K562 (cell line): Measurements from ENCODE around the gene HEXIM2. TPM values are rescaled to one million over a fixed set of nuclear protein-coding genes. Genes with fewer than 3 reads are reported as not detected.
A peak's percentile ranks its signal among the peaks of the same experiment; 100 is the strongest.

ENCODE experiments used
- CBX5 ChIP-seq: IDR thresholded peaks from 2 replicates; pipeline ENCODE4 v1.6.1; 2014; ENCODE audit warnings: low read depth, borderline replicate concordance
- ETV5 ChIP-seq: sonication (generic); formaldehyde crosslinking; IDR thresholded peaks from 2 replicates; pipeline ENCODE4 v1.4.0; 2020; ENCODE audit warnings: low read depth, mild to moderate bottlenecking, missing genetic modification reagents
- IFI16 ChIP-seq: fragments of 250-450 bp; sonication (Bioruptor Pico); IDR thresholded peaks from 2 replicates; pipeline ENCODE4 v2.1.2; 2022; ENCODE audit warnings: mild to moderate bottlenecking, inconsistent platforms
- IRF2 ChIP-seq: sonication (generic); formaldehyde crosslinking; IDR thresholded peaks from 2 replicates; pipeline ENCODE4 v1.8.1; 2022; ENCODE audit warnings: mild to moderate bottlenecking, missing genetic modification reagents
- MAFG ChIP-seq: fragments of 450-650 bp; conservative IDR thresholded peaks from 2 replicates; pipeline ENCODE4 v1.6.1; 2016; ENCODE audit warnings: missing genetic modification characterization, missing compliant biosample characterization
- POLR2A ChIP-seq: fragments of 450-650 bp; conservative IDR thresholded peaks from 2 replicates; pipeline ENCODE4 v1.6.1; 2016
- POLR2B ChIP-seq: fragments of 450-650 bp; IDR thresholded peaks from 2 replicates; pipeline ENCODE4 v1.6.1; 2018; ENCODE audit warnings: low read depth; ENCODE audit not compliant: partially characterized antibody
- POLR2H ChIP-seq: IDR thresholded peaks from 2 replicates; pipeline ENCODE4 v1.6.1; 2016; ENCODE audit warnings: missing genetic modification characterization, low read depth, mild to moderate bottlenecking, control low read depth, missing compliant biosample characterization, moderate library complexity
- PYGO2 ChIP-seq: fragments of 450-650 bp; IDR thresholded peaks from 2 replicates; pipeline ENCODE4 v1.6.1; 2016; ENCODE audit warnings: mild to moderate bottlenecking, missing genetic modification characterization, moderate library complexity, missing compliant biosample characterization
- RB1 ChIP-seq: fragments of 450-650 bp; IDR thresholded peaks from 2 replicates; pipeline ENCODE4 v1.6.1; 2017; ENCODE audit warnings: low read depth, mild to moderate bottlenecking
- RBM34 ChIP-seq: fragments of 200-400 bp; formaldehyde crosslinking; IDR thresholded peaks from 2 replicates; pipeline ENCODE4 v1.6.1; 2018; ENCODE audit warnings: low read length, borderline replicate concordance; ENCODE audit not compliant: insufficient read depth
- SMARCE1 ChIP-seq: fragments of 450-650 bp; IDR thresholded peaks from 2 replicates; pipeline ENCODE4 v1.7.1; 2016; ENCODE audit warnings: mild to moderate bottlenecking
- WHSC1 ChIP-seq: IDR thresholded peaks from one replicate; pipeline ENCODE4 v1.6.1; 2012; ENCODE audit warnings: low read length, control low read depth, inconsistent platforms
- ZNF197 ChIP-seq: fragments of 200-800 bp; sonication (Bioruptor generic); IDR thresholded peaks from 2 replicates; pipeline ENCODE4 v1.6.1; 2016; ENCODE audit warnings: low read depth, missing genetic modification characterization, missing compliant biosample characterization
- ZNF354B ChIP-seq: fragments of 250-450 bp; sonication (Bioruptor Pico); IDR thresholded peaks from 2 replicates; pipeline ENCODE4 v1.4.0; 2020
- polyA plus RNA-seq, 8 experiments: library from polyadenylated mRNA; depleted of rRNA in 4 of 8; stranded (reverse) in 5 of 8; unstranded in 3 of 8; fragments of >200 nt; fragmentation: Nextera tagmentation in 2 of 8; fragmentation: Illumina TruSeq in 1 of 8; extraction: Ambion mirVana in 2 of 8; extraction: Trizol in 1 of 8; gene quantifications; 2 replicates each; pipeline versions ENCODE4 v1.2.1 to v1.2.3, GENCODE V29; 2011 to 2014; ENCODE audit warnings: inconsistent platforms in 1 of 8, missing spikeins in 1 of 8
- total RNA-seq, 7 experiments: library from RNA; depleted of rRNA in 6 of 7; stranded (reverse); fragments of >200 nt in 6 of 7; fragmentation: Illumina TruSeq in 2 of 7; extraction: Trizol in 2 of 7; gene quantifications; 2 replicates each; pipeline versions ENCODE4 v1.2.1 to v1.2.3, GENCODE V29; 2011 to 2021; ENCODE audit warnings: low replicate concordance in 1 of 7
- TF ChIP-seq, protein P1 (sequence below): fragments of 250-450 bp; sonication (Bioruptor Pico); IDR thresholded peaks from 2 replicates; pipeline ENCODE4 v1.5.0; 2021; ENCODE audit warnings: mild to moderate bottlenecking, moderate library complexity
- TF ChIP-seq, protein P2 (sequence below): fragments of 450-650 bp; formaldehyde crosslinking; IDR thresholded peaks from 2 replicates; pipeline ENCODE4 v1.4.0; 2022; ENCODE audit warnings: missing genetic modification characterization
- TF ChIP-seq, protein P3 (sequence below): fragments of 450-650 bp; formaldehyde crosslinking; IDR thresholded peaks from 2 replicates; pipeline ENCODE4 v1.4.0; 2020; ENCODE audit warnings: mild to moderate bottlenecking, mixed read lengths
- TF ChIP-seq, protein P4 (sequence below): fragments of 450-650 bp; IDR thresholded peaks from 2 replicates; pipeline ENCODE4 v1.6.1; 2016; ENCODE audit warnings: low read depth, mild to moderate bottlenecking, moderate library complexity
- TF ChIP-seq, protein P5 (sequence below): fragments of 250-450 bp; sonication (Bioruptor Pico); IDR thresholded peaks from 2 replicates; pipeline ENCODE4 v1.6.1; 2021; ENCODE audit warnings: mild to moderate bottlenecking

Gene HEXIM2
- total and polyA plus RNA-seq, 9 of the 15 experiments (the other 6 are each of a cell fraction or from before 2014, with no cell fraction given), result 0.69 to 3.4 (median 1.1) TPM; not detected in 2

DNA sequence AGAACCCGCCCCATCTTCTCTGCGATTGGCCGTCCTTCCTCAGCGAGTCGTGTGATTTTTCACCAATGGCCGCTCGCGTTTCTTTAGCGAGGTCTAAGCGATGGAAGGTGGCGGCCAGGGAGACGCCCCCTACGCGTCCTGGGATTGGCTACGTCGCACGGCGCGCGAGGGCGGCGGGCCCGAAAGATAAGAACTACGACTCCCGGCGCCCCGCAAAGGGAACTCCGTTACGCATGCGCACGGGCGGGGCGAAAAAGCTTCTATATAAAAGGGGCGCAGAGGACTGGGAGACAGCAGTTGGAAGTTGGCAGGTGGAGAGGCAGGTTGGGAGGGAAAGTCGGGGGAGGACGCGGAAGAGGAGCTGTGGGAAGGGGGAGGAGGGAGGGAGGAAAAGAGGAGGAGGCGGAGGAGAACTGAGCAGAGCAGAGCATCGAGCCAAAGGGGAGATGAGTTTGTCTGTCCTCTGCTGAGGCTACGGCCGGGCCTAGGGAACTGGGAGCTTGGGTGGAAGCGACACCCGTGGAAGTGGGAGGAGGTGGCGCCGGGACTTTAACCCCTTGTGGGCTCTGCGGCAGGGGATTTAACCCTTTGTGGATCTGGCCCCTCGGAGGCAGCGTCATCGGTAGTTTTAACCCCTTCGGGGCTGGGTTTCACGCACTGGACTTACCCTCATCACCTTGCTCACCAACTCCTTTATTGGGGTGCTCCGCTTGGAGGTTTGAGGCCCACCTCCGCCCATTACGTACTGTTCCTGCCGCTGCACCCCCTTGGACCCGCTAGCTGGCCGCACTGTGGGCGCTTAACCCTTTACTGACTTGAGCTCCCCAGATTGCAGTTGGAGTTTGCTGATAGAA is 13.3 kb upstream of the HEXIM2 start, which contains the start of gene HEXIM1 (continued):
- TF ChIP-seq IRF2 (no peak), SMARCE1 (peak; percentile 80), POLR2B (peak; percentile 100), IFI16 (no peak), RBM34 (no peak), ZNF197 (CRISPR knock-in tag) (no peak), POLR2H (tag) (peak; percentile 99), PYGO2 (tag) (no peak), ETV5 (CRISPR knock-in tag) (0 out of 2 replicates have a peak, but pooled peaks have one; percentile 53), POLR2A (peak; percentile 100), CBX5 (peak; percentile 55; the same call in 1 of the 2 replicates), RB1 (no peak; the same call in 1 of the 2 replicates), MAFG (tag) (no peak), WHSC1 (no peak), ZNF354B (CRISPR knock-in tag) (no peak)
- TF ChIP-seq, protein P1, sequence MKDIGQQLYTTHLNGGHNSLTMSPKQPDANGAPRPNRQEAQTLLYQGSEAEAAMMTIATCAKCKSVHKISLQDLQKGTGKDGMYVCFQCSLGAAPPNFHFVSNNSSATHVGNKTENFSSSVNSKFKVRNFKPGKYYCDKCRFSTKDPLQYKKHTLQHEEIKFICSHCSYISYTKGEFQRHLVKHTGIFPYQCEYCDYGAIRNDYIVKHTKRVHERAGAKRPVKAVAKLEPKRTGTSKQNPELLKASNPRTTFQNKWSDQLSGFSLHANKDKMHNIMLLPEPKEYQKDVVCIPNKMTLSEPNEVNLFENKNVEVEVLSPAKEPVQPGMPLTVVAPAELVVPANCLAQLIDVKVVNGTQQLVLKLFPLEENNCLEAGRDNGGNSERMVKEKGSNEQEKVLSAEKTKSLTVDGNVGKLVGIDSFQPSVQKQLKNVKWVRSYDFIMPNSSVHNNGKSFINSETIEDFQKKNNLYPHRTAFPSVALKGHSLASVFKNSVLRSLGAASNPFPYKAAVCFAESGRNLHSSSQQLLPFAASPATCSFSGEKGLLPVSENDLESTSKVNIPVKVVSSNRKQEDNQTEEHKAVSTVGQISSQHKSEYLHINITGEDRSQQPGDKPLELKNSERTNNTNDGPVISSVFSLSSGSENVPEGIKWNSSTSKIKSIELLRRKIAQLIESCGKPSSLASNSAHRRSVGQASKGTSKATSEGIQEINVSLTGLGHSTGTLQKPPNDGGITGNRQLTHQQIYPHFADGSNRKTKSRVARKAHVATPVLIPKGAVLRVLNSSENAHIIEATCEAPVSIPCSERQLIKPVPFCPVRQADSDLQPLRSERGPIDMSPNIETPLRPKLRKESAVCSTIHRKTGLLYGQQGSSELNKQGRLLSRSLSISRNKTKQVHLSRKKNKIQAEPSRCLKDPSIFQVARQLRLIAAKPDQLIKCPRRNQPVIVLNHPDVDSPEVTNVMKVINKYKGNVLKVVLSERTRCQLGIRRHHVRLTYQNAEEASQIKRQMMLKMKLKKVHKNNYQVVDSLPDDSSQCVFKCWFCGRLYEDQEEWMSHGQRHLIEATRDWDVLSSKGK (CRISPR knock-in tag), result no peak
- TF ChIP-seq, protein P2, sequence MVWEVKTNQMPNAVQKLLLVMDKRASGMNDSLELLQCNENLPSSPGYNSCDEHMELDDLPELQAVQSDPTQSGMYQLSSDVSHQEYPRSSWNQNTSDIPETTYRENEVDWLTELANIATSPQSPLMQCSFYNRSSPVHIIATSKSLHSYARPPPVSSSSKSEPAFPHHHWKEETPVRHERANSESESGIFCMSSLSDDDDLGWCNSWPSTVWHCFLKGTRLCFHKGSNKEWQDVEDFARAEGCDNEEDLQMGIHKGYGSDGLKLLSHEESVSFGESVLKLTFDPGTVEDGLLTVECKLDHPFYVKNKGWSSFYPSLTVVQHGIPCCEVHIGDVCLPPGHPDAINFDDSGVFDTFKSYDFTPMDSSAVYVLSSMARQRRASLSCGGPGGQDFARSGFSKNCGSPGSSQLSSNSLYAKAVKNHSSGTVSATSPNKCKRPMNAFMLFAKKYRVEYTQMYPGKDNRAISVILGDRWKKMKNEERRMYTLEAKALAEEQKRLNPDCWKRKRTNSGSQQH, result peak; percentile 99
- TF ChIP-seq, protein P3, sequence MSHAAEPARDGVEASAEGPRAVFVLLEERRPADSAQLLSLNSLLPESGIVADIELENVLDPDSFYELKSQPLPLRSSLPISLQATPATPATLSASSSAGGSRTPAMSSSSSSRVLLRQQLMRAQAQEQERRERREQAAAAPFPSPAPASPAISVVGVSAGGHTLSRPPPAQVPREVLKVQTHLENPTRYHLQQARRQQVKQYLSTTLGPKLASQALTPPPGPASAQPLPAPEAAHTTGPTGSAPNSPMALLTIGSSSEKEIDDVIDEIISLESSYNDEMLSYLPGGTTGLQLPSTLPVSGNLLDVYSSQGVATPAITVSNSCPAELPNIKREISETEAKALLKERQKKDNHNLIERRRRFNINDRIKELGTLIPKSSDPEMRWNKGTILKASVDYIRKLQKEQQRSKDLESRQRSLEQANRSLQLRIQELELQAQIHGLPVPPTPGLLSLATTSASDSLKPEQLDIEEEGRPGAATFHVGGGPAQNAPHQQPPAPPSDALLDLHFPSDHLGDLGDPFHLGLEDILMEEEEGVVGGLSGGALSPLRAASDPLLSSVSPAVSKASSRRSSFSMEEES (CRISPR knock-in tag), result no peak
- TF ChIP-seq, protein P4, sequence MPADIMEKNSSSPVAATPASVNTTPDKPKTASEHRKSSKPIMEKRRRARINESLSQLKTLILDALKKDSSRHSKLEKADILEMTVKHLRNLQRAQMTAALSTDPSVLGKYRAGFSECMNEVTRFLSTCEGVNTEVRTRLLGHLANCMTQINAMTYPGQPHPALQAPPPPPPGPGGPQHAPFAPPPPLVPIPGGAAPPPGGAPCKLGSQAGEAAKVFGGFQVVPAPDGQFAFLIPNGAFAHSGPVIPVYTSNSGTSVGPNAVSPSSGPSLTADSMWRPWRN, result peak; percentile 25; the same call in 1 of the 2 replicates
- TF ChIP-seq, protein P5, sequence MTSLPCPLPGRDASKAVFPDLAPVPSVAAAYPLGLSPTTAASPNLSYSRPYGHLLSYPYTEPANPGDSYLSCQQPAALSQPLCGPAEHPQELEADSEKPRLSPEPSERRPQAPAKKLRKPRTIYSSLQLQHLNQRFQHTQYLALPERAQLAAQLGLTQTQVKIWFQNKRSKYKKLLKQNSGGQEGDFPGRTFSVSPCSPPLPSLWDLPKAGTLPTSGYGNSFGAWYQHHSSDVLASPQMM, result no peak
